Loucy (cell line): ENCODE measurements around the gene NUMBL.

Experiments
- H2AFZ ChIP-seq: fragments of 200-600 bp; sonication (generic); 2 replicates; pipeline ENCODE4 v1.6.0; 2016; ENCODE audit warnings: antibody characterized with exemption, mild to moderate bottlenecking, low read length, moderate library complexity
- H3F3A ChIP-seq: fragments of 200-600 bp; 2 replicates; pipeline ENCODE4 v1.6.0; 2016; ENCODE audit warnings: antibody characterized with exemption, low read depth, mild to moderate bottlenecking
- H3K27me3 ChIP-seq: fragments of 200-600 bp; sonication (generic); 2 replicates; pipeline ENCODE4 v1.6.1; 2014; ENCODE audit warnings: low read length, mild to moderate bottlenecking; ENCODE audit not compliant: insufficient read depth, poor library complexity, severe bottlenecking
- H3K36me3 ChIP-seq: fragments of 200-600 bp; sonication (generic); 2 replicates; pipeline ENCODE4 v1.6.1; 2016; ENCODE audit warnings: low read length; ENCODE audit not compliant: insufficient read depth
- H3K4me1 ChIP-seq: fragments of 200-600 bp; sonication (generic); 2 replicates; pipeline ENCODE4 v1.5.1; 2014; ENCODE audit warnings: low read length, mild to moderate bottlenecking; ENCODE audit not compliant: insufficient read depth, poor library complexity, severe bottlenecking
- H3K4me2 ChIP-seq: fragments of 200-600 bp; sonication (generic); 2 replicates; pipeline ENCODE4 v1.6.0; 2014; ENCODE audit warnings: antibody characterized with exemption, low read length, low read depth, mild to moderate bottlenecking; ENCODE audit not compliant: poor library complexity, severe bottlenecking
- H3K4me3 ChIP-seq: fragments of 200-600 bp; sonication (generic); 2 replicates; pipeline ENCODE4 v1.5.1; 2014; ENCODE audit warnings: low read length, mild to moderate bottlenecking, mixed read lengths; ENCODE audit not compliant: poor library complexity, severe bottlenecking
- H3K79me2 ChIP-seq: fragments of 200-600 bp; sonication (generic); 2 replicates; pipeline ENCODE4 v1.6.1; 2014; ENCODE audit warnings: low read length; ENCODE audit not compliant: insufficient read depth
- H3K9ac ChIP-seq: fragments of 200-600 bp; sonication (generic); 2 replicates; pipeline ENCODE4 v1.6.0; 2014; ENCODE audit warnings: mild to moderate bottlenecking, low read depth, low read length, moderate library complexity; ENCODE audit not compliant: poor library complexity, severe bottlenecking
- H3K9me2 ChIP-seq: fragments of 200-600 bp; sonication (generic); replicated peaks from 2 replicates; pipeline ENCODE4 v1.6.1; 2016; ENCODE audit warnings: low read depth, low read length, mixed read lengths
- H3K9me3 ChIP-seq: fragments of 200-600 bp; sonication (generic); 2 replicates; pipeline ENCODE4 v1.6.1; 2014; ENCODE audit warnings: mild to moderate bottlenecking, antibody characterized with exemption, low read length, low read depth; ENCODE audit not compliant: insufficient read depth
- H4K20me1 ChIP-seq: fragments of 200-600 bp; sonication (generic); 2 replicates; pipeline ENCODE4 v1.6.0; 2014; ENCODE audit warnings: antibody characterized with exemption, low read length, mild to moderate bottlenecking; ENCODE audit not compliant: insufficient read depth, poor library complexity, severe bottlenecking
- EZH2phosphoT487 ChIP-seq: fragments of 200-600 bp; IDR thresholded peaks from 2 replicates; pipeline ENCODE4 v1.6.1; 2018; ENCODE audit warnings: antibody characterized with exemption, mild to moderate bottlenecking, moderate library complexity, borderline replicate concordance
- TF ChIP-seq, protein P1 (sequence below): fragments of 200-600 bp; sonication (generic); conservative IDR thresholded peaks from 2 replicates; pipeline ENCODE4 v1.5.1; 2014; ENCODE audit warnings: mild to moderate bottlenecking, antibody characterized with exemption, low read length

NUMBL gene

DNA sequence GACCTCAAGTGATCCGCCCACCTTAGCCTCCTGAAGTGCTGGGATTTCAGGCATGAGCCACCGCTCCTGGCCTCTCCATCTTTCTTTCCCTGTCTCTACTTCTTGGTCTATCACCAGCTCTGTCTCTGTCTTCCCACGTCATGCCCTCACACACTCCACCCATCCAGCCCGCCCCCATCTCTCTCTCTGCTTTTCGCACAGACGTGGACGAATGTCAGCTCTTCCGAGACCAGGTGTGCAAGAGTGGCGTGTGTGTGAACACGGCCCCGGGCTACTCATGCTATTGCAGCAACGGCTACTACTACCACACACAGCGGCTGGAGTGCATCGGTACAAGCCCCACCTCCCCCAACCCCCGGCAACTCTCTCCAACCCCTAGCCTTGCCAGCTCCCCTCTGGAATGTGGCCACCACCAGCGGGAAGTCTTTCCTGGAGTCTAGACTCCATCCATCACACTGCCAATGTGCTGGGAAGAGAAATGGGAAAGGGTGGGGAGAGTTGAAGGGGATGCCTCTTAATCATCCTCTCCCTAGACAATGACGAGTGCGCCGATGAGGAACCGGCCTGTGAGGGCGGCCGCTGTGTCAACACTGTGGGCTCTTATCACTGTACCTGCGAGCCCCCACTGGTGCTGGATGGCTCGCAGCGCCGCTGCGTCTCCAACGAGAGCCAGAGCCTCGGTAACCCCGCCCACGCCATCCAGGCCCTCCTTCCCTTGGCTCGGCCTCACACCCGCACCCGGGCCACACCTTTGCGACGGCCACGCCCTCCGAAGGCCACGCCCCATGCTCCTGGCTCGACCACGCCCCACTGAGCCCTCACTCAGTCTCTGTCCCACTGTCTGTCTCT is 66.8 kb downstream of the NUMBL start:
- H2AFZ ChIP-seq = no peak overlapping the region
- H3K9me2 ChIP-seq = no peaks in the 10 kb centered on the region
- H3F3A ChIP-seq = no peaks in the 10 kb centered on the region
- H4K20me1 ChIP-seq = no peaks in the 10 kb centered on the region
- peaks cover 8% of the 10 kb centered on the region; the same call in 1 of the 2 replicates for H3K36me3 ChIP-seq
- no peaks in the 10 kb centered on the region for H3K9me3 ChIP-seq
- no peaks in the 10 kb centered on the region for H3K4me1 ChIP-seq
- no peak overlapping the region for H3K4me3 ChIP-seq
- H3K4me2 ChIP-seq = no peak overlapping the region
- H3K27me3 ChIP-seq = no peaks in the 10 kb centered on the region
- no peak overlapping the region for H3K9ac ChIP-seq
- TF ChIP-seq EZH2phosphoT487 = no peak
- TF ChIP-seq, protein P1, sequence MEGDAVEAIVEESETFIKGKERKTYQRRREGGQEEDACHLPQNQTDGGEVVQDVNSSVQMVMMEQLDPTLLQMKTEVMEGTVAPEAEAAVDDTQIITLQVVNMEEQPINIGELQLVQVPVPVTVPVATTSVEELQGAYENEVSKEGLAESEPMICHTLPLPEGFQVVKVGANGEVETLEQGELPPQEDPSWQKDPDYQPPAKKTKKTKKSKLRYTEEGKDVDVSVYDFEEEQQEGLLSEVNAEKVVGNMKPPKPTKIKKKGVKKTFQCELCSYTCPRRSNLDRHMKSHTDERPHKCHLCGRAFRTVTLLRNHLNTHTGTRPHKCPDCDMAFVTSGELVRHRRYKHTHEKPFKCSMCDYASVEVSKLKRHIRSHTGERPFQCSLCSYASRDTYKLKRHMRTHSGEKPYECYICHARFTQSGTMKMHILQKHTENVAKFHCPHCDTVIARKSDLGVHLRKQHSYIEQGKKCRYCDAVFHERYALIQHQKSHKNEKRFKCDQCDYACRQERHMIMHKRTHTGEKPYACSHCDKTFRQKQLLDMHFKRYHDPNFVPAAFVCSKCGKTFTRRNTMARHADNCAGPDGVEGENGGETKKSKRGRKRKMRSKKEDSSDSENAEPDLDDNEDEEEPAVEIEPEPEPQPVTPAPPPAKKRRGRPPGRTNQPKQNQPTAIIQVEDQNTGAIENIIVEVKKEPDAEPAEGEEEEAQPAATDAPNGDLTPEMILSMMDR = no peak
- H3K79me2 ChIP-seq = no peaks in the 10 kb centered on the region

DNA sequence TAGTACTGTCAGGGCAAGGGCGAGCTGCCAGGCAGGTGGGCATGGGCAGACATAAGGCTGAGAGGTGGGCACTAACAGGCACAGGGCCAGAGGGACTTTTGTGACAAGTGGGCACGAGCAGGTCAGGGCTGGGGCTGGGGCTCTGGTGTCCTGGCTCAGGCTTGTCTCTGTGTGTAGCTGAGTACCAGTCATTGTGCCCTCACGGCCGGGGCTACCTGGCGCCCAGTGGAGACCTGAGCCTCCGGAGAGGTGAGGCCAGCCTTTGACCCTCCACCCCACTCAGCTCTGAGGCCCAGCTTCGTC is 67.7 kb downstream of the NUMBL start:
- Histone ChIP-seq H3K9me3 (no peaks in the 10 kb centered on the region), H3K79me2 (no peaks in the 10 kb centered on the region), H3K4me1 (no peaks in the 10 kb centered on the region), H3K4me2 (no peak overlapping the region), H4K20me1 (no peaks in the 10 kb centered on the region), H3K4me3 (no peak overlapping the region), H3K9me2 (no peaks in the 10 kb centered on the region), H2AFZ (no peak overlapping the region), H3K9ac (no peak overlapping the region), H3K27me3 (no peaks in the 10 kb centered on the region), H3F3A (no peaks in the 10 kb centered on the region), H3K36me3 (peaks cover 8% of the 10 kb centered on the region; the same call in 1 of the 2 replicates)
- TF ChIP-seq, protein P1 = no peak
- TF ChIP-seq EZH2phosphoT487 = no peak

DNA sequence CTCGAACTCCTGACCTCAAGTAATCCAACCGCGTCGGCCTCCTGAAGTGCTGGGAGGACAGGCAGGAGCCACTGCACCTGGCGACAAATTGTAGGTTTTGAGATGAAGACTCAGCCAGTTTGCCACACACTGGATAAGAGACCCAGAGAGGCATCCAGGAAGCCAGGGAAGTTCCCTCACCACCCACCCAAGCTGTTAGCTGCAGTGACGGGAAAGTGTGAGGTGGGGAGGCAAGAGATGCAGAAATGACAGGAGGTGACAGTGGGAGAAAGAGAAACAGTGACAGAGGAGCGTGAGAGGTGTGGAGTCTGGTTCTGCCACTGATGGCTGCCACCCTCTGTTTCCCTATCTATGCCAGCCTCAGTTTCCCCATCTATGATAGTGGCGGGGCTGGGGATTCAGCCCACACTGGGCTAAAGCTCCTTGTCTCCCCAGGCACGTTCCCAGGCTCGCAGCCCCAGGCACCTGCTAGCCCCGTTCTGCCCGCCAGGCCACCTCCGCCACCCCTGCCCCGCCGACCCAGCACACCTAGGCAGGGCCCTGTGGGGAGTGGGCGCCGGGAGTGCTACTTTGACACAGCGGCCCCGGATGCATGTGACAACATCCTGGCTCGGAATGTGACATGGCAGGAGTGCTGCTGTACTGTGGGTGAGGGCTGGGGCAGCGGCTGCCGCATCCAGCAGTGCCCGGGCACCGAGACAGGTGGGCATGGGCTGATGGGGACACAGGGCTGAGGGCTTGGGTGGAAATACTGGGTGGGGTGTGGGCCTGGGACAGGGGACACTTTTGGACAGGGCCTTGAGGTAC is 68.3 kb downstream of the NUMBL start:
- Histone ChIP-seq H3K9ac (no peak overlapping the region), H3K9me3 (no peaks in the 10 kb centered on the region), H3K4me2 (no peak overlapping the region), H3K9me2 (no peaks in the 10 kb centered on the region), H2AFZ (no peak overlapping the region), H3K4me3 (no peak overlapping the region), H3K79me2 (no peaks in the 10 kb centered on the region), H3K36me3 (peaks cover 8% of the 10 kb centered on the region; the same call in 1 of the 2 replicates), H4K20me1 (no peaks in the 10 kb centered on the region), H3K27me3 (no peaks in the 10 kb centered on the region), H3F3A (no peaks in the 10 kb centered on the region), H3K4me1 (no peaks in the 10 kb centered on the region)
- TF ChIP-seq, protein P1 = no peak
- TF ChIP-seq EZH2phosphoT487 = no peak
